Spleen (tissue), 7 donors: ENCODE measurements around the gene NR0B2.

ENCODE experiments used
- CTCF ChIP-seq, 11 experiments: fragments of 200-600 bp in 7 of 11; fragments of 450-650 bp in 4 of 11; sonication (generic) in 4 of 11; IDR thresholded peaks in 8 of 11; conservative IDR thresholded peaks in 3 of 11; 1 replicate in 7 of 11; 2 replicates in 4 of 11; pipeline versions ENCODE4 v1.4.0 to v1.8.0; 2016 to 2021; ENCODE audit warnings: antibody characterized with exemption in 11 of 11, inconsistent platforms in 4 of 11, mild to moderate bottlenecking in 1 of 11
- POLR2A ChIP-seq, 3 donors: fragments of 450-650 bp; IDR thresholded peaks; one replicate each; pipeline ENCODE4 v1.5.1; 2017; ENCODE audit warnings: antibody characterized with exemption in 3 of 3, mild to moderate bottlenecking in 1 of 3
- donor health status: DM: no; HTN: no; CAD: no; lungs with moderate emphysema.
- donor health status: DM: no; HTN: no; CAD: no.
- donor health status: DM: no; HTN: no; CAD: no.

GRCh38 chr1:26890467-26890796 lies 23.3 kb downstream of the NR0B2 start:
- TF ChIP-seq CTCF (IDR thresholded peaks at IDR 0.05 in 8 of 11, conservative IDR thresholded peaks at IDR 0.05 in 3 of 11), result no peak
- no peak for TF ChIP-seq POLR2A (IDR thresholded peaks at IDR 0.05)
